Putamen (tissue), 1 donor: ENCODE results near the gene CLEC2D.
"Not testable (repeated sequence)": the region's sequence is repeated elsewhere in the genome, so short reads cannot be mapped to it uniquely, and the experiment has no call there.

Experiments
- DNase-seq: peaks from one replicate; pipeline ENCODE4 v3.0.0-alpha.2; 2016; ENCODE audit warnings: low spot score

CLEC2D gene

DNA sequence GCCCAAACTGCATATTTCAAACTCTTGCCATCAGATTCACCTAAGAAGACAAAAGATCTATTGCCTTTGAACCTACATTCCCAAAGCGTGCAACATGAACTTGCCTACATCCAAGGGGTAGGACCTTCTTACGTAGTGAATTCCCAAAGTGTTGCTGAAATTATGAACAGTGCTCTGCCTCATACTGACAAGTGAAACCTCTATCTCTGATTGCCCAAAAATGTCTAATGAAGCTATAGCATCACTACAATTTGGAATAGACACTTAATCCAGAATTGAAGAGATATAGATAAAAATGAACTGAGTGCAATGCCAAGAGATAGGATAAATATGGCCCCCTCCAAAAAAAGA is 31.1 kb downstream of the CLEC2D start:
- DNase-seq: no peak

- no peak for DNase-seq
Observed at GRCh38 chr12:9701380-9702154, 32.1 kb downstream of the CLEC2D start.

GRCh38 chr12:9702255-9702654 is 32.7 kb downstream of the CLEC2D start:
- no peak for DNase-seq

DNA sequence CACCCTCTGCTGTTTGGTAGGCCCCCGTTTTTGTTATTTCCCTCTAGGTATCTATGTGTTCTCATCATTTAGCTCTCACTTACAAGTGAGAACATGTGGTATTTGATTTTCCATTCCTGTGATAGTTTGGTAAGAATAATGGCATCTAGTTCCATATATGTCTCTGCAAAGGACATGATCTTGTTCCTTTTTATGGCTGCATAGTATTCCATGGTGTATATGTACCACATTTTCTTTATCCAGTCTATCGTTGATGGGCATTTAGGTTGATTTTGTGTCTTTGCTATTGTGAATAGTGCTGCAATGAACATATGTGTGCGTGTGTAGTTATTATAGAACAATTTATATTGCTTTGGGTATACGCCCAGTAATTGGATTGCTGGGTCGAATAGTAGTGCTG is 35.0 kb downstream of the CLEC2D start:
- not testable (repeated sequence) for DNase-seq

GRCh38 chr12:9706086-9706685 is 36.7 kb downstream of the CLEC2D start:
- no peak for DNase-seq

GRCh38 chr12:9707356-9707755 is 37.8 kb downstream of the CLEC2D start:
- DNase-seq: no peak

GRCh38 chr12:9707864-9708808 is 38.6 kb downstream of the CLEC2D start:
- peak; percentile 37 for DNase-seq

DNA sequence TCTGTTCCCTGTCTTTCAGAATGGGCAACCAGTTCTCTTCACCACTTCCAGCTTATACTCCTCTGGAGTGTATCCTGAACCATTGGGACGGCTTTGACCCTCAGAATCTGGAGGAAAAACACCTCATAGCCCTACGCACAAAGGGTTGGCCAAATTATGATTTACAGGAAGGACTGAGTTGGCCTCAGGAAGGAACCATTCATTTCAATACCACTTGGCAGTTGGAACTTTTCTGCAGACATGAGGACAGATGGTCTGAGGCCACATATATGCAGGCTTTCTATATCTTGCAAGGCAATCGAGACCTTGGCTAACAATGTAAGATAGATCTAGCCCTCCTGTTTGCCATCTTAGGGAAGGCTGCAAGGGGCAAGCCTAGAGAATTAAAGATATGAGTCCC is 39.3 kb downstream of the CLEC2D start:
- no peak for DNase-seq

DNA sequence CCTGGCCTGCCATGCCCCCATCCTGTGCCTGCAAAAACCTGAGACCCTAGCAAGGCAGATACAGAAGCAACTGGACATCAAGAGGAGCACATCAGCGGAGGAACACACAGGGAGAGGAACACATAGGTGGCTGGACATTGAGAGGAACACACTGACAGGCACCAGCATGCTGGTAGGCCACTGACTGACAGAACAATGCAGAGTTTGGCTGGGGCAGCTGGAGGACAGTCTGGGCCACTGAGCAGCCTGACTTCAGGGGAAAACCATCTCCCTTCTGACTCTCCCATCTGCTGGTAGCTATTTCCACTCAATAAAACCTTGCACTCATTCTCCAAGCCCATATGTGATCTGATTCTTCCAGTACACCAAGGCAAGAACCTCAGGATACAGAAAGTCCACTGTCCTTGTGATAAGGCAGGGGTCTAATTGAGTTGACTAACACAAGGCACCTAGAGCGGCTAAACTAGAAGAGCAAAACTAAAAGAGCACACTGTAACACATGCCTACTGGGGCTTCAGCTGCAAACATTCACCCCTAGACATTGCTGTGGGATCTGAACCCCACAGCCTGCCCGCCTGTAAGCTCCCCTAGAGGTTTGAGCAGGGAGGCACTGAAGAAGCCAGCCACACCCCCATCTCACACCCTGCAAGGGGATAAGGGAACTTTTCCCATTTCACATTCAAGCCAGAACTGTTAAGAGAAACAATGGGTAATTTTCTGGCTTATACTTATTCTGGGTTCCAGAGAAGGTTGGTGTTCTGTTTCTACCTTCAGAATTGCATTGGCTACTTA is 41.3 kb downstream of the CLEC2D start:
- no peak for DNase-seq

DNA sequence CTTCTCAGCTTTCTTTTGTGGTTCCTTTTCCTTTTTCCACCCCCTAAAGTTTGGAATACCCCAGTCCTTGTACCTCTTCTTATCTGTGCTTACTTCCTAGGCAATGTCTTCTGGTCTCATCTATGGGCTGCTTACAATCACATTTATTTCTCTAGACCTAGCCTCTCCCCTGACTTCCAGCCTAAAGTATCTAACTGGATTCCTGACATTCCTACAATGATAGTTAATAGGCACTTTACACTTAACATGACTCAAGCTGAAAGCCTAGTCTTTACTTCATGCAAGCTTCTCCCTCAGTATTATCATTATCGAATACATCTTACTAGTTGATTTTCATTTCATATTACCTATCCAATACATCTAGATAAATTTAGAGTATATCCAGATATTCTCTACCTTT is 42.2 kb downstream of the CLEC2D start:
- no peak for DNase-seq

DNA sequence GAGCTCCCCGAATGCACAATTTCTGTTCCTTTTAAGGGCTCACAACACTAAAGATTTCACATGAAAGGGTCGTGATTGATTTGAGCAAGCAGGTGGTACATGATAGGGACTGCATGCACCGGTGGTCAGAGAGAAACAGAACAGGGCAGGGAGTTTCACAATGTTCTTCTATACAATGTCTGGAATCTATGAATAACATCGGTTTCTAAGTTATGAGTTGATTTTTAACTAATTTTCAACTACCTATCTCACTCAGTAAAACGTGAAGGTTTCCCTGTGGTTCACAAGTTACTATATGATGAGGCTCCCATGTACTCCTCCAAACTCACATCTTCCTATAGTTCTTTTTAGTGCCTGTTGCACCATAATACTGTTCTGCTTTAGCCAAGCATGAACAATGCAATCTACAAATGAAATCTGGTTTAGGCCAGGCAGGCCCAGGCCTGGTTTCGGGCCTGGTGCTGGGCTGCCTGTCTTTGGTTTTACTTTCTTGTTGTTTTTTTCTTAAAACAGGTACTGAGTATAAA is 43.6 kb downstream of the CLEC2D start:
- not testable (repeated sequence) for DNase-seq

- no peak for DNase-seq
Observed at GRCh38 chr12:9717070-9717925, 47.8 kb downstream of the CLEC2D start.

GRCh38 chr12:9718968-9719367 is 49.5 kb downstream of the CLEC2D start:
- no peak for DNase-seq

GRCh38 chr12:9719790-9720189 is 50.3 kb downstream of the CLEC2D start:
- DNase-seq: no peak

- no peak for DNase-seq
Observed at GRCh38 chr12:9721394-9722092, 52.0 kb downstream of the CLEC2D start.

DNA sequence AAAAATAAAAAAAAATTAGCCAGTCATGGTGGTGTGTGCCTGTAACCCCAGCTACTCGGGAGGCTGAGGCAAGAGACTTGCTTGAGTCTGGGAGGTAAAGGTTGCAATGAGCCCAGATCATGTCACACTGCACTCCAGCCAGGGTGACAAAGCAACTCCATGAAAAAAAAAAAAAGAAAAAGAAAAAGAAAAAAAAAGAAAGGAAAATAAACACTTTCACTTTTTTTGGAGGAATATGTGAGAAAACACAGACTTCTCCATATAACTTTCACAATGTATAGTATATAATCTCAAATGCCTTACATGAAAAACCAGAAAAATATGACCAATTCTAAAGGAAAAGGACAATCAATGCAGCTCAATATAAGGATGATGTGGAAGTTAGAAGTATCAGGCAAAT is 54.5 kb downstream of the CLEC2D start:
- DNase-seq: no peak

DNA sequence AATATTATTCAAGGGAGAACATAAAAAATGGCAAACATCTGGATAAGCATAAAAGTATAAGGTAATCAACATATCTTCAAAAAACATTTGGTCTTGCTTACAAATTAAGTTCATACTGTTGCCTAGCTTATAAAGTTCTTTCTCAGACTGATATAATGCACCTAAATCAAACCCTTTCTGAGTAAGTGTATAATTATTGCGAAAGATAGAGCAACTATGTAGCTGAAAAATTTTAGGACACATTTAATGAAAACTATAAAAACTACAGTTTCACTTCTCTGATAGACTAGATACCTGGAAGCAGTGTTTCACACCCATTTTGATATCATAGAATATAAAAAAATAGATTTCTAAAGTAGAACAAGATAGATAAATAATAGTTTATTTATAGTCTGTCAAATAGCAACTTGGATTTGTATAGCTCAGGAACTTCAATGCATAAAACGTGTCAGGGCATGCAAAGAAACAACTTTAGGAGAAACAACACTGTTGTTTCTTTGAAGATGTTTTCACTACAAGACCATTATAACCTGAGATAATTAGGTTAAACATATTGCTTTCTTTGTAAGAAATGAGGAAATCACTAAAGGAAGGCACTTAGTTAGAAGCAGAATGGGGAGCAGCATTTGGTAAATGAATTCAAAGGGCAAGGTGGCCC is 55.8 kb downstream of the CLEC2D start:
- no peak for DNase-seq

GRCh38 chr12:9727813-9728212 is 58.3 kb downstream of the CLEC2D start:
- DNase-seq: no peak

DNA sequence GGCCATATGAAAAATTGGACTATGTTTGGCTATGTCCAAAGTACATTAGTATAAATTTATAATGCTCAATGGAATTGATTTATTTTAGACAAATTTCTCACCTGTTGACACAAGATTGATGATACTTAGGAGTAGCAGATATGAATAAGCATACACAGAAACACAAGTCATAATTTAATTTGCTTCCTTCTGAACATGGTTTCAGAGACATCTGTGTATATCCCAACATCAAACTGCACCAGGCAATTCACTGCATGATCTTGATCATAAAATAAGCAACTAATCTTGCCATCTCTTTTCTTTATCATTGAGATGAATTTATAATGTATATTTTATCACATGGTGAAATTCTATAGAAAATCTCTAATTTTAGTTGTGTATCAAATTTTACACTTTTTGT is 59.6 kb downstream of the CLEC2D start:
- no peak for DNase-seq

DNA sequence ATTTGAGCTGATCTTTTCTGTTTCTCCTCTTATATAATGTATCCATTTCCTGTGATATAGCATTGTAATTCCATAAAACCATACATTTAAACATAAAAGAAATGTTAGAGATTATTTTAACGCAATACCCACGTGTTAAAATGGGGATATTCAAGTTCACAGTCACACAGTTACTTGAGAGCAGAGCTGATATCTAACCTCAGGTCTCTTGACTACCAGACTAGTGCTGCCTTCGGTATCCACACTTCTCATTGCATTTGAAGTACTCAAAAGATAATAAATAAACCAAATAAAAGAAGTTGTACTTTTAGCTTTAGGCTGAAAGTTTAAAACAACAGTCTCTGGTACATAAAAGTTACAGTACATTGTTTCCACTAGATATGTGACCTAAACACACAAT is 60.5 kb downstream of the CLEC2D start:
- no peak for DNase-seq
